ENCODE results near the gene ADM2.

GRCh38 chr22:50497093-50497492 lies 15.8 kb downstream of the ADM2 start:
- TF ChIP-seq ZC3H10 (CRISPR knock-in tag; IDR thresholded peaks at IDR 0.05) = no peak
- no peak for TF ChIP-seq SNAI2 (CRISPR knock-in tag; IDR thresholded peaks at IDR 0.05)
- no peak for TF ChIP-seq RARB (CRISPR knock-in tag; IDR thresholded peaks at IDR 0.05)
- TF ChIP-seq TCF4 (CRISPR knock-in tag; IDR thresholded peaks at IDR 0.05; ENCODE audit: borderline replicate concordance) = no peak
- no peak for TF ChIP-seq CREB5 (CRISPR knock-in tag; IDR thresholded peaks at IDR 0.05; ENCODE audit: low read depth)
- no peak for TF ChIP-seq PATZ1 (CRISPR knock-in tag; IDR thresholded peaks at IDR 0.05; ENCODE audit: borderline replicate concordance)
- no peak for TF ChIP-seq PPARA (CRISPR knock-in tag; IDR thresholded peaks at IDR 0.05; ENCODE audit: borderline replicate concordance)
- no peak for TF ChIP-seq ZFP30 (CRISPR knock-in tag; IDR thresholded peaks at IDR 0.05)
- no peak for TF ChIP-seq POU6F1 (CRISPR knock-in tag; IDR thresholded peaks at IDR 0.05; ENCODE audit: borderline replicate concordance, low read depth)
- no peak for TF ChIP-seq ZNF70 (CRISPR knock-in tag; IDR thresholded peaks at IDR 0.05)
- no peak for TF ChIP-seq GLIS3 (CRISPR knock-in tag; IDR thresholded peaks at IDR 0.05)
- TF ChIP-seq ZFP3 (CRISPR knock-in tag; IDR thresholded peaks at IDR 0.05) = no peak
- no peak for TF ChIP-seq BACH2 (CRISPR knock-in tag; IDR thresholded peaks at IDR 0.05; ENCODE audit: borderline replicate concordance)

Data from SK-N-SH treated with all-trans-retinoic acid at 6 μM for 48 hours (cell line).